Stimulated activated CD8-positive, alpha-beta memory T cell treated with anti-CD3 and anti-CD28 coated beads, Interleukin-7, amount 100 ng/mL, for 1 hour (primary cell): ENCODE measurements around the gene OPTN.

Source experiments
- DNase-seq, 2 donors: peaks; one replicate each; pipeline ENCODE4 v3.0.0-alpha.2; 2020; ENCODE audit warnings: low read depth in 2 of 2

OPTN gene

GRCh38 chr10:13184276-13184675 lies 84.3 kb downstream of the OPTN start:
- no peak for DNase-seq

DNA sequence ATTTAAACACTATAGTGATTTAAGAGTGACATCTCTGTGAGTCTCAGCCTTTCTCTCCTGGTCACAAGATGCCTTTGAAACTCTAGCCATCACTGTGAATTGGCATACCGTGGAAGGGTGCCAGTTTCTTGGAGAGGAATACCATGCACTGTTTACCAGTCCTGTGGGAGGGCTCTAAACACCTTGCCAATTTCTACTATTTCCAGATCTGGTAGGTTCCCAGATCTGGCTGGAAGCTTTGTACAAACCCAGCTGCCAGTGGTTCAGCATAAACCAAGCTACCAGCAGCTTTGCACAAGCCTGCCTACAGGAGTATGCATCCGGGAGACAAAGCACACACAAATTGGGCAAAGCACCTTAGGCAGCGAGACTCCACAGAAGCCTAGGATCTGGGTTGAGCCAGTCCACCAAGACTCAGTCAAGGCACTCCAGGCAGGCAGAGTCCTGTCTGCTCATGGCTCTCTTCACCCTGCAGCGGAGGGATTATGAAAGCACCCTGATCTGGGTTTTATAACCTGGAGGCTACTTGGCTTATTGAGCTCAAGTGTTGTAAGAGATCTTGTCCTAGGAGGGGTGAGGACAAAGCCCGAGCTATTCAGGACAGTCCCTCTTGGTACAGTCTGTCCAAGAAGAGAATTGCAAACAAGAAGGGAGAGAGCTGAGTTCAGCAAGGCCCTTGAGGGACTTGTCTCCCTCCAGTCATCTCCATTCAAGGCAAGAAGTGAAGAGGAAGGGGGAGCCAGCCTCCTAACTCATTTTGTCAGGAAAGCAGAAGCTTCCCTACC lies 85.0 kb downstream of the OPTN start:
- no peak for DNase-seq

- no peak for DNase-seq
These were observed 87.2 kb downstream of the OPTN start for GRCh38 chr10:13187135-13187534.
